Measurements from ENCODE around the gene ZFR.

Gene ZFR

DNA sequence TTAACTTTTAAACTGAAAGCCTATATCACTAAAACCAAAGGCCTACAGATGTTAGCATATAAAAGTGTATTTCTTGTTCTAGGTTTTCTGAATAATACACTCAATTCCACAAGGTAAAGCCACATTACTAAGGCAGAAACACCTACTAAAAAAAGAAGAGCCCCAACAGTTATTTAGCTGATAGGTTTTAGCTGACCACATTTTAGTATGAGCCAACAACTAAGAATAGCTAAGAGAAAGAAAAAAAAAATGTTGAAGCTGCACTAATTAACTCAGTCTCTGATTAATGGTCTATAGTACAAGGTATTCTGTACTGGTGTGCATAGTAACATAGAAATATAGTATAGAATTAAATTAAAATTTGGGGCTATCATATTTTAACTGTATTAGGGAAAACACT, 23.5 kb downstream of the ZFR start:
- no peak overlapping the region for H3K27ac ChIP-seq (ENCODE audit: low read length)
- no peak overlapping the region for H2AFZ ChIP-seq (ENCODE audit: low read depth, low read length)
- no peaks in the 10 kb centered on the region for H3K4me1 ChIP-seq (ENCODE audit: insufficient read depth, low read length)
- DNase-seq (no peak), ATAC-seq (ENCODE audit: insufficient read depth, low read depth) (no peak)
- H3K9me3 ChIP-seq (ENCODE audit: insufficient read depth, low read length, severe bottlenecking): no peaks in the 10 kb centered on the region
- peaks cover 52% of the 10 kb centered on the region for H4K20me1 ChIP-seq (ENCODE audit: insufficient read depth, low read length)
- no peak overlapping the region for H3K9ac ChIP-seq (ENCODE audit: low read depth, low read length)
- no peak for TF ChIP-seq CTCF (IDR thresholded peaks at IDR 0.05; ENCODE audit: borderline replicate concordance, extremely low read depth, low read length, poor library complexity, severe bottlenecking)
- no peak for TF ChIP-seq EZH2 (IDR thresholded peaks at IDR 0.05; ENCODE audit: borderline replicate concordance, low read depth, low read length, severe bottlenecking)
- no peak overlapping the region for H3K4me3 ChIP-seq (ENCODE audit: low read depth in 1 of 2, low read length in 2 of 2)
- H3K27me3 ChIP-seq (ENCODE audit: insufficient read depth, low read length, poor library complexity): no peaks in the 10 kb centered on the region
- H3K79me2 ChIP-seq (ENCODE audit: insufficient read depth, low read length): peaks cover 91% of the 10 kb centered on the region
- no peak overlapping the region for H3K4me2 ChIP-seq (ENCODE audit: insufficient read depth, low read length)
- H3K36me3 ChIP-seq (ENCODE audit: insufficient read depth, low read length): peaks cover 53% of the 10 kb centered on the region

- ATAC-seq (ENCODE audit: insufficient read depth, low read depth): no peak
- Histone ChIP-seq H3K4me2 (ENCODE audit: insufficient read depth, low read length) (no peak overlapping the region), H3K36me3 (ENCODE audit: insufficient read depth, low read length) (peaks cover 58% of the 10 kb centered on the region), H2AFZ (ENCODE audit: low read depth, low read length) (no peak overlapping the region), H4K20me1 (ENCODE audit: insufficient read depth, low read length) (peaks cover 52% of the 10 kb centered on the region), H3K4me1 (ENCODE audit: insufficient read depth, low read length) (no peaks in the 10 kb centered on the region), H3K4me3 (ENCODE audit: low read depth in 1 of 2, low read length in 2 of 2) (no peak overlapping the region), H3K79me2 (ENCODE audit: insufficient read depth, low read length) (peaks cover 85% of the 10 kb centered on the region), H3K27ac (ENCODE audit: low read length) (no peak overlapping the region), H3K27me3 (ENCODE audit: insufficient read depth, low read length, poor library complexity) (no peaks in the 10 kb centered on the region), H3K9ac (ENCODE audit: low read depth, low read length) (no peak overlapping the region), H3K9me3 (ENCODE audit: insufficient read depth, low read length, severe bottlenecking) (no peaks in the 10 kb centered on the region)
- TF ChIP-seq EZH2 (IDR thresholded peaks at IDR 0.05; ENCODE audit: borderline replicate concordance, low read depth, low read length, severe bottlenecking) (no peak), CTCF (IDR thresholded peaks at IDR 0.05; ENCODE audit: borderline replicate concordance, extremely low read depth, low read length, poor library complexity, severe bottlenecking) (no peak)
- DNase-seq: no peak
Measured at GRCh38 chr5:32420506-32420905, 24.0 kb downstream of the ZFR start.

- Histone ChIP-seq H3K4me2 (ENCODE audit: insufficient read depth, low read length) (no peak overlapping the region), H4K20me1 (ENCODE audit: insufficient read depth, low read length) (peaks cover 51% of the 10 kb centered on the region), H3K27ac (ENCODE audit: low read length) (no peak overlapping the region), H3K4me1 (ENCODE audit: insufficient read depth, low read length) (no peaks in the 10 kb centered on the region), H3K4me3 (ENCODE audit: low read depth in 1 of 2, low read length in 2 of 2) (no peak overlapping the region), H3K9me3 (ENCODE audit: insufficient read depth, low read length, severe bottlenecking) (no peaks in the 10 kb centered on the region), H3K27me3 (ENCODE audit: insufficient read depth, low read length, poor library complexity) (no peaks in the 10 kb centered on the region), H2AFZ (ENCODE audit: low read depth, low read length) (no peak overlapping the region), H3K36me3 (ENCODE audit: insufficient read depth, low read length) (peaks cover 63% of the 10 kb centered on the region), H3K79me2 (ENCODE audit: insufficient read depth, low read length) (peaks cover 82% of the 10 kb centered on the region), H3K9ac (ENCODE audit: low read depth, low read length) (no peak overlapping the region)
- DNase-seq (no peak), ATAC-seq (ENCODE audit: insufficient read depth, low read depth) (peak; percentile 49; the same call in 2 of the 3 replicates)
- no peak for TF ChIP-seq CTCF (IDR thresholded peaks at IDR 0.05; ENCODE audit: borderline replicate concordance, extremely low read depth, low read length, poor library complexity, severe bottlenecking)
- no peak for TF ChIP-seq EZH2 (IDR thresholded peaks at IDR 0.05; ENCODE audit: borderline replicate concordance, low read depth, low read length, severe bottlenecking)
Measured at GRCh38 chr5:32419791-32420190, 24.7 kb downstream of the ZFR start.
